ENCODE measurements around the gene AFAP1.

The AFAP1 gene

GRCh38 chr4:7826909-7827306 lies 112.8 kb downstream of the AFAP1 start:
- in situ Hi-C loops (cut with HindIII; ENCODE audit: low sequenced_read_pairs), result no loop called here

- in situ Hi-C loops (cut with HindIII; ENCODE audit: low sequenced_read_pairs), result no loop called here
Observed at GRCh38 chr4:7826176-7826908, 113.3 kb downstream of the AFAP1 start.

- in situ Hi-C loops (cut with HindIII; ENCODE audit: low sequenced_read_pairs), result loop anchor here (5.0 kb wide), 2 partner anchors 48 to 113 kb away; partner anchors contain the start of gene AFAP1
Observed at GRCh38 chr4:7824218-7824617, 115.4 kb downstream of the AFAP1 start.

DNA sequence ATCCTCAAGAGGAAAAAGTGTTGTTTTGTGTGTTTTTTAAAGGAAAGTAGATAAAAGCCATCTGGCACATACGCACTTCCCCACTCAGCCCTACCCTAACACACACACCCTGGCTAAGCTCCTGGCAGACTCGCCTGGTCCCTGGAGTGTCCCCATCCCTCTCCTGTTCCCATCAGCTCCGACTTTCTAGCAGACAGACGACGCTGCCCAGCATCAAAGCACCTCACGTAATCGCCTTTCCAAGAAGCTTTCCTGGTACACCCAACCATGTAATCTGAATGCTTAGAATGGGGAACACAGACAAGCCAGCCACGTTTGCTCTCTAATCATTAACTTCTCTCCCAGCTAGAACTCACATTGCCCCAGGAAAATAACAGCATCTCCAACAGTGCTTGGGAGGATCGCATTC lies 116.2 kb downstream of the AFAP1 start:
- in situ Hi-C loops (cut with HindIII; ENCODE audit: low sequenced_read_pairs), result loop anchor here (5.0 kb wide), 2 partner anchors 49 to 114 kb away; partner anchors contain the start of gene AFAP1

DNA sequence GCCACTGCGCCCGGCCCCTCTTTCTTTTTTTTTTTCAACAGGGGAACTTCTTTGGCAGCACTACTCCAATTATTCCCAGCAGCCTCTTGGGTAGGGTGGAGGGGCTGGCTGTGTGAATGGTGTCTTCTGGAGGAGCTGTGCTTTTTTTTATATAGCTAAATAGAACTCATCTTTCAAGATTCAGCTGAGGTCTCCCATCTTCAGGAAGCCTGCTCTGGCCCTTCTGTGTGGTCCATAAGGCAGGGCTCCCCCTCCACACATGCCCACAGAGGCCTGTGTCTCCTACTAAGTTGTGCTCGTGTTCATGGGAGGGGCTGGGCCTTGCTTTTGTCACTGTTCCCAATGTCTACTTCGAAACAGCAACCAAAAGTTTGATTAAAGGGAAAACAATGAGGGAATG lies 116.8 kb downstream of the AFAP1 start:
- in situ Hi-C loops (cut with HindIII; ENCODE audit: low sequenced_read_pairs), result loop anchor here (5.0 kb wide), 2 partner anchors 49 to 114 kb away; partner anchors contain the start of gene AFAP1

DNA sequence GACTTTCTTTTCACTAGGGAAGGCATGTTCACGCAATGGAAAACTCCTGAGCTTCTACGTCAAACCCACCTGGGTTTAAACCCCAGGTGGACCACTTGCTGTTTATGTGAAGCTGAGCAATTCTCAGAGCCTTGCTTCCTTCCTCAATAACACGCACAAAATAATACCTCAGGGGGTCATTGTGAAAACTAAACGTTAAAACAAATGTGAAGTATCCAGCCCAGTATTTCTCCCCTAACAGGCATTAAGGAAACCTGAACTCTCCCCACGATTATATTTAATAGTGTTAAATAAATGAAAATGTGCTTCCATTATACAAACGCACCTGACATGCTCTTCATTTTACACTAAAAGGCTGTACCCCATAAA lies 117.5 kb downstream of the AFAP1 start:
- in situ Hi-C loops (cut with HindIII; ENCODE audit: low sequenced_read_pairs), result loop anchor here (5.0 kb wide), 2 partner anchors 50 to 115 kb away; partner anchors contain the start of gene AFAP1

GRCh38 chr4:7821245-7822136 lies 118.2 kb downstream of the AFAP1 start:
- in situ Hi-C loops (cut with HindIII; ENCODE audit: low sequenced_read_pairs), result loop anchor here (5.0 kb wide), 2 partner anchors 51 to 116 kb away; partner anchors contain the start of gene AFAP1

- in situ Hi-C loops (cut with HindIII; ENCODE audit: low sequenced_read_pairs), result loop anchor here (5.0 kb wide), 2 partner anchors 52 to 117 kb away; partner anchors contain the start of gene AFAP1
Observed at GRCh38 chr4:7820031-7820818, 119.4 kb downstream of the AFAP1 start.

DNA sequence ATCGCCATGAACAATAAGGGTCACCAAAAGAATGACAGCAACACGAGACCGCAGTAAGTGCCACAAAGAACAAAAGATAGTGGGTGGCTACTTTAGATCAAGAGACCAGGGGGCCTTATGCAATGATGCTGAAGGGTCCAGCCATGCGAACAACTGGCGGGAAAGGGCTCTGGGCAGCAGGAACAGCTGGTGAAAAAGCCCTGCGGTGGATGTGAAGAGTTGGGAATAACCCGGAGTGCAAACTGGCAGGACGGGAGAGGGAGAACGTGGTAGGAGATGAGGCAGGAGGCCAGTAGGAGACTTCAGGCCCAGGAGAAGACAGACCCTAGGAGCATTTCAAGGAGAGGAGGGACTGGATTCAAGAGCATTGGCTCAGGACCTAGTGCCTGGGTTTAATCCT lies 120.2 kb downstream of the AFAP1 start:
- in situ Hi-C loops (cut with HindIII; ENCODE audit: low sequenced_read_pairs), result no loop called here

- in situ Hi-C loops (cut with HindIII; ENCODE audit: low sequenced_read_pairs), result no loop called here
Observed at GRCh38 chr4:7818399-7818911, 121.2 kb downstream of the AFAP1 start.

- in situ Hi-C loops (cut with HindIII; ENCODE audit: low sequenced_read_pairs), result no loop called here
Observed at GRCh38 chr4:7817877-7818398, 121.7 kb downstream of the AFAP1 start.

GRCh38 chr4:7816771-7817170 lies 122.9 kb downstream of the AFAP1 start:
- in situ Hi-C loops (cut with HindIII; ENCODE audit: low sequenced_read_pairs), result no loop called here

DNA sequence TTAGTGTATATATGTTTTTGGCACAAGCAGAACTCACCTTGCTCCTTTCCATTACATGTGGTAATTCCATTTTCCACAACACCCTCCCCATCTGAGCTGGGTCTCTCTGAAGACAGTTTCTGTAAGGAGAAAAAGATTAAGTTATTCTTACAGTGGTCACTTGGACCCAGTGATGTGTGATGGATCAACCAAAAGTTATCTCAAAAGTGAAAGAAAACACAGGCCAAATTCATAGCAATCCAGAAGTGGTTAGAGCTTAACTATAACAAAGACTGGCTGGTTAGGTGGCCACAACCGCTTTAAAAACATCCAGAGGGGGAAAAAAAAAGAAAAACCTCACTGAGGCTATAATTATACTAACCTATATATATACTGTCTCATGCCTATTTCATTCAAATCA lies 123.7 kb downstream of the AFAP1 start:
- in situ Hi-C loops (cut with HindIII; ENCODE audit: low sequenced_read_pairs), result no loop called here

- in situ Hi-C loops (cut with HindIII; ENCODE audit: low sequenced_read_pairs), result no loop called here
Observed at GRCh38 chr4:7815562-7815961, 124.1 kb downstream of the AFAP1 start.

DNA sequence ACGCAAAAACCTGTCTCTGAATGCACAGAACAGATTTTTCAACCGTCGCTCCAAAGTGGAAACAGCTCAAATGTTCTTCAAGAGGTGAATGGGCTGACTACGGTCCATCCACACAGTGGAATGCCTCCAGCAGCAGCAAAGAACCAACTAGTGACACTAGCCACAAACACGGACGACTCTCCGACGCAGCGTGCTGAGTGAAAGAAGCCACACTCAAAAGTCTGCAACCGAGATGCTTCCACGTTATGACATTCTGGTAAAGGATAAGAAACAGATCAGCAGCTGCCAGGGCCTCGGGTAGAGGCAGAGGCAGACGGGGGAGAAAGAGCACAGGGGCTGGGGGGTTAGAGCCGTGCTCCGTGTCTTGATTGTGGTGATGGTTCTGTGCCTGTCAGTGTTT lies 125.2 kb downstream of the AFAP1 start:
- in situ Hi-C loops (cut with HindIII; ENCODE audit: low sequenced_read_pairs), result no loop called here

DNA sequence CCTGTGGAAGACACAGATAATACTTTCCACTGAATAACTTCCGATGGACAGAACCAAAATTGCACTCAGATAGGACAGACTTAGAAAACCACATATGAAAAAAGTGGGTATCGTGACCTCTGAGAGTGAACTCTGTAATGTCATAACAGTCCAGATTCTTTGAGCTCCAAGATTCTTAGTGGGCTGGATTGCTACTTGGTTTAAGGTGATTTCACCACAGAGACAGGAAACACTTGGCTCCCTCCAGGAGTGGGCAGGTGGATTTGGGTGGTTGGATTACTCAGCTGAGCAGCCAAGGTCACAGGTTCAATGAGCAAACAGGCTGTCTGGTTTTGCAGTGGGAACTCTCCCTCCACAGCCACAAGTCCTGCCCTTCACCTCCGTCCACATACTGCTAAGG lies 126.0 kb downstream of the AFAP1 start:
- in situ Hi-C loops (cut with HindIII; ENCODE audit: low sequenced_read_pairs), result no loop called here

DNA sequence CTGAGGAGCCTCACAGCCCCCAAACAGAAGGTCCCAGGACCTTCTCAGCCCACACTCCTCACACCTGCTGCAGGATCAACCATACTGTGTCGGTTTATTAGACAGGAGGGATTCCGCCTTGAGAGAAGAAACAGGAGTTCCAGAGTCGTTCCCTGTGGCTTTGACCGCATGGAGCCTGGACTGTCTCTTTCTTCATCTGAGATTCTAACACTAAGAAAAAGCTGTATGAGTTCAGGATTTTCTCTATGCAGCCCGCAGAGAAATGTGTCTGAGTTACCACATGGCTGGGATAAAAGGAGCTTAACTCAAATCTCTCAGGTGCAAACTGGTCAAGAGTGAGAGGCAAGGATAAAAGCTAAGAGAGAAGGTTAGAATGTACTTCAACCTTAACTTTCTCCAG lies 126.7 kb downstream of the AFAP1 start:
- in situ Hi-C loops (cut with HindIII; ENCODE audit: low sequenced_read_pairs), result no loop called here

- in situ Hi-C loops (cut with HindIII; ENCODE audit: low sequenced_read_pairs), result no loop called here
Observed at GRCh38 chr4:7812231-7812857, 127.3 kb downstream of the AFAP1 start.

DNA sequence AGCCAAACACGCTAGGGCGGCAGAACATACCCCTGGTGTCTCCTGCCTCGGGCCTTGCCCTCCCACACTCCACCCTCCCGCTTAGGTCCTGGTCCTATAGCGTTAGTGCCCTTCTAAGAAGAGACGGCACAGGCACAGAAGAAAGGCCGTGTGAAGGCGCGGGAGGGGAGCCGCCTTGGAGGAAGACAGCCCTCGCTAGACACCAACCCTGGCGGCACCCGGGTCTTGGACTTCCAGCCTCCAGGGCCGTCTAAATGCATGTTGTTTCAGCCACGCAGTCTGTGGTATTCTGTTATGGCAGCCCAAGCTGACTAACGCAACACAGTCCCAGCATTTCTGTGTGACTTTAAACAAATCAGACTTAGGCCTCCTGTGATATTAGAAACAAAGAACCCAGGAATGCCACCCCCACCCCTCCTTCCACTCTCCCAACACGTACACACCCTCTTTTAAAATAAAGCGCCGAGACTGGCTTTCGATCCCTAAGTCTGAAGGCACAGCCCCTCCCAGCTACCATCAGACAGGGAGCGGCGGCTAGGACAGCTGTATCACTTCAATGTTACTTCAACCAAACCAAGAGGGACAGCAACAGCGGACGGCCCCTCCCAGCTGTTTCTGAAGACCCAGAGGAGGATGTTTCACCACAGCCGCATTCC lies 128.0 kb downstream of the AFAP1 start:
- in situ Hi-C loops (cut with HindIII; ENCODE audit: low sequenced_read_pairs), result no loop called here
